Measurements from ENCODE around the gene UNKL. TPM values are rescaled to one million over a fixed set of nuclear protein-coding genes. Genes with fewer than 3 reads are reported as not detected.

Gene UNKL
- polyA plus RNA-seq, 5 donors, result 16.5 to 25.1 (median 19.0) TPM

- no peak for DNase-seq
Observed at GRCh38 chr16:1326946-1327618, 87.4 kb downstream of the UNKL start.

DNA sequence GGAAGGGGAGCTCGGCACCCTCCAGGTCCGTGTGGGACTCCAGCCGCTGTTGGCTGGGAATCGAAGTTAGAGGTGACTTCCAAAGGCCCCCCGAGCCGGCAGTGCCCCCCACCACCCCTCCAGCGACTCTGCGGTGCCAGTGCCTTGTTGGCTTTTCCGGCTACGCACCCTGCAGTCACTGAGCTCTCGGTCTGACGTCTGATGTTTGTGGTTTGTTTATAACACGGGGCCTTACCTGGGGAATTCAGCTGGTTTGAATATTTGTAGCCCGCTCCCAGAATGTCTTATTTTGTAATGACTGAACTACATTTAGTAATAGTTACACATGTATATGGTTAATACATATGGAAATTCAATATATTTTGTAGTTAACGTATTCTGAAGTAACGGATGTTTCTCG lies 88.1 kb downstream of the UNKL start:
- DNase-seq, result no peak

DNA sequence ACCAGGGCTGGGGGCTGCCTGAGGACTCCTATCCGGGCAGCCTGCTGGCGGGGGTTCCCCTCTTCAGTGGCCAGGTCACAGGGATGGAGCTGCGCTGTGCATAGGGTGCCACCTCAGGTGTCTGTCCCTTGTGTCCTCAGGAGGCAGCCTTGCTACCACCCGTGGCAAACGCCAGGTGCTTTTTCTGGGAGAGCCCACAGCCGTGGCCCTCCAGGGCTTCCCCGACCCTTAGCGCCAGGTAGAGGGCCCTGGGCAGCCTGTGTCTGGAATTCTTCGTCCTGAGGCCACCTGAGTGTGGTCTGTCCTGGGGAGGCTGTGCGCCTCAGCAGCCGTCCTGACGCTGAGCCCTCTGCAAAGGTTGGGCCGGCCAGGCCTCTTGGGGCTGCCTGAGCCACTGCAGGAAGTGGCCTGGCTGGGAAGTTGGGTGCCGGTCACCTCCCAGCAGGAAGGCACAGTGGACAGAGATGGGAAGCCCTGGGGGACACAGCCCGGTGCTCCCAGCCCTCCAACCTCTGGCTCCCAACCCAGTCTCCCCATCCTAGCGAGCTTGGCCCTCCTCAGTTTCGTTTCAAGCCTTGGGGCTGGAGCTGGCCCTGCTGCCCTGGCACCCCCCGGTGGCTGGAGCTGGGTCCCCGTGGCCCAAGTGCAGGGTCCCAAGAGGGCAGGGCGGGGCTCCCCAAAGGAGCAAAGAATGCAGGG lies 88.7 kb downstream of the UNKL start:
- no peak for DNase-seq

DNA sequence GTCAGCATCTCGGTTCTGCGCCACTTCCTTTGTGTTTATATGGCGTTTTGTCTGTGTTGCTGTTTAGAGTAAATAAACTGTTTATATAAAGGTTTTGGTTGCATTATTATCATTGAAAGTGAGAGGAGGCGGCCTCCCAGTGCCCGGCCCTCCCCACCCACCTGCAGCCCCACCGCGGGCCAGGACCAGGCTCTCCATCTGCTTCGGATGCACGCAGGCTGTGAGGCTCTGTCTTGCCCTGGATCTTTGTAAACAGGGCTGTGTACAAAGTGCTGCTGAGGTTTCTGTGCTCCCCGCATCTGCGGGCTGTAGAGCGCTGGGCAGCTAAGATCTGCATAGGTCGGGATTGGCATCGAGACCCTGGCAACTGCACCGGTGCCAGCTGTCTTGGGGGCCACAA lies 89.2 kb downstream of the UNKL start:
- no peak for DNase-seq

- DNase-seq, result no peak
Observed at GRCh38 chr16:1324286-1324826, 90.1 kb downstream of the UNKL start.

- no peak for DNase-seq
Observed at GRCh38 chr16:1323296-1324239, 90.9 kb downstream of the UNKL start.

- no peak for DNase-seq
Observed at GRCh38 chr16:1322407-1322806, 92.1 kb downstream of the UNKL start.

GRCh38 chr16:1320658-1321240 lies 93.8 kb downstream of the UNKL start:
- no peak for DNase-seq

DNA sequence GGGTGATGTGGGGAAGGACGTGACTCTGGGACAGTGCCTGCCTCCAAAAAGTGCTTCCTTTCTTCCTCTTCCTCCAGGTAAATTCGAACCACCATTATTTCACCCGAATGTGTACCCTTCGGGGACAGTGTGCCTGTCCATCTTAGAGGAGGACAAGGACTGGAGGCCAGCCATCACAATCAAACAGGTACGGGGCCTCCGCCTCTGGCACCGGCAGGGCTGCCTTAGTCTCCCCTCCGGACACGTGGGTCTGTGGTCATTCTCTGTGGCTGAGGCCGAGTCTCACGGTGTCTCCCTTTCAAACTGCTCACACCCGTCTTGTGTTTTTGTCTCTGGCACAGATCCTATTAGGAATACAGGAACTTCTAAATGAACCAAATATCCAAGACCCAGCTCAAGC lies 94.4 kb downstream of the UNKL start:
- DNase-seq, result no peak

GRCh38 chr16:1319041-1319440 lies 95.5 kb downstream of the UNKL start:
- no peak for DNase-seq

- no peak for DNase-seq
Observed at GRCh38 chr16:1318268-1318545, 96.3 kb downstream of the UNKL start.

DNA sequence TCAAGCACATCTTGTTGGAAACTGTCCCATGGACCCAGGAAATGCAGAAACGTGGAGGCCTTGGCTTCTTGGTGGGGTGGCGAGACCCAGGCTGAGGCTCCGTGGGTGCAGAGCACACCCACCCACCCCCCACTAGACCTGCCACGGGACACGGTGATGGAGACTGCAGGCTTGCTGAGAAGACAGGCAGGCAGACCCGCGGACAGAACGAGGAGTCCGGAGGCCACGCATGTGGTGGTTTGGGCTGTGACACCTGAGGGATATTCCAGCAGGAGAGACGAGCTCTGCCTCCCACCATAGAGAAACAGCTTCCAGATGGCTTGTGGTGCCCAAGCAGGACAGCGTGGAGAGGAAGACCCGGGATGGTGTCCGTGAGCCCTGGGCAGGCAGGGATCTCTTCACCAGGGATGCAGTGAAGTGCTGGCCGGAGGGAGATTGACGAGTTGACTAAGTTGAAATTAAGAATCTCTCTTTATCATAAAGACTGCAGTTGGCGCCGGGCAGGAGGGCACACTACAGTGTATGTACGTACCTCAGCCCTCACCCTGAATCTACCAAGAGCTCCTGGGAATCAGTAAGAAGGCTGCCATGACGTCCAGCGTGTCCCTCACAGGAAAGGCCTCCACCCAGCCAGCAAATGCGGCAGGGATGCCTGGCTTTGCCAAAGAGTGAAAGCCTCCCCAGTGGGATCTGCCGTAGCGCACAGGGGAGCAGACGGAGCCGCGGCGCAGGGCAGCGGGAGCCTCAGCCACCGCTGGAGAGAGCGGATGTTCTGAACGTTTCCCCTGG lies 96.8 kb downstream of the UNKL start:
- DNase-seq, result no peak

GRCh38 chr16:1316033-1316405 lies 98.5 kb downstream of the UNKL start:
- no peak for DNase-seq

- DNase-seq, result no peak
Observed at GRCh38 chr16:1315081-1316032, 99.1 kb downstream of the UNKL start.

- DNase-seq, result no peak
Observed at GRCh38 chr16:1314399-1315068, 100.0 kb downstream of the UNKL start.

GRCh38 chr16:1313721-1314369 lies 100.7 kb downstream of the UNKL start:
- no peak for DNase-seq

Measured in right lung (tissue), 5 donors.